PFSK-1 (cell line): ENCODE measurements around the gene PLPP6.

Source experiments
- FOXP2 ChIP-seq: optimal IDR thresholded peaks from 2 replicates; pipeline ENCODE3; 2011; ENCODE audit warnings: borderline replicate concordance, control low read depth, inconsistent platforms; ENCODE audit not compliant: insufficient read depth; ENCODE audit errors: extremely low read length, extremely low read depth
- POLR2AphosphoS5 ChIP-seq: IDR thresholded peaks from 2 replicates; pipeline ENCODE4 v1.6.1; 2012; ENCODE audit warnings: low read depth, mild to moderate bottlenecking, control low read depth, low read length, moderate library complexity
- REST ChIP-seq, 2 experiments: IDR thresholded peaks; 2 replicates each; pipeline versions ENCODE4 v1.6.1 to v1.8.0; 2011 to 2012; ENCODE audit warnings: low read depth in 2 of 2, low read length in 2 of 2, control low read depth in 1 of 2, inconsistent platforms in 1 of 2, mild to moderate bottlenecking in 1 of 2, moderate library complexity in 1 of 2; ENCODE audit not compliant: insufficient read depth in 1 of 2
- SIN3A ChIP-seq: IDR thresholded peaks from 2 replicates; pipeline ENCODE4 v1.6.1; 2012; ENCODE audit warnings: mild to moderate bottlenecking, low read length, moderate library complexity, borderline replicate concordance; ENCODE audit not compliant: insufficient read depth
- TAF1 ChIP-seq: IDR thresholded peaks from 2 replicates; pipeline ENCODE4 v1.6.1; 2012; ENCODE audit warnings: low read length, control low read depth, borderline replicate concordance; ENCODE audit not compliant: insufficient read depth

The PLPP6 gene

DNA sequence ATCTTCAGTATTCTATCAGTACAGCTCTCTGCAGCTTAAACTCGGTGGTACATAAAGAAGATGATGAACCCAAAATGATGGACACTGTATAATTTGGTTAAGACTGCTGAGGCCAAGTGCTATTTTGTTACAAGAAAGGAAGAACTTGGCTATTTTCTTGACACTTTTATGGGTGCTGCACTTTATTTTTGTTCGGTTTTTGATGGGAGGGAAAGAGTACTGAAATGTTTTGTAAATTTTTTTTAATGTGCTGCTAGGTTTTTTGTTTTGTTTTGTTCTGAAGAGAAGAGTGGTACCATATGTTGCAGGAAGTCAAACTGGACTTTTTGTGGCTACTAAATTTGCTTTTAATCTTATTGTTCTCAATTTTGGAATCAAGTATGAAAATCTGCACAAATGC lies 43.9 kb downstream of the PLPP6 start:
- TF ChIP-seq TAF1 (no peak), POLR2AphosphoS5 (no peak), SIN3A (no peak), REST (IDR thresholded peaks at IDR 0.05; ENCODE audit: insufficient read depth in 1 of 2, low read depth in 2 of 2, low read length in 2 of 2) (no peak), FOXP2 (no peak)

- TF ChIP-seq TAF1 (no peak), SIN3A (no peak), REST (IDR thresholded peaks at IDR 0.05; ENCODE audit: insufficient read depth in 1 of 2, low read depth in 2 of 2, low read length in 2 of 2) (no peak), POLR2AphosphoS5 (no peak), FOXP2 (no peak)
These were observed 45.0 kb downstream of the PLPP6 start for GRCh38 chr9:4706971-4707622.

- no peak for TF ChIP-seq SIN3A
- TF ChIP-seq TAF1: no peak
- no peak for TF ChIP-seq REST (IDR thresholded peaks at IDR 0.05; ENCODE audit: insufficient read depth in 1 of 2, low read depth in 2 of 2, low read length in 2 of 2)
- no peak for TF ChIP-seq FOXP2
- TF ChIP-seq POLR2AphosphoS5: no peak
These were observed 47.3 kb downstream of the PLPP6 start for GRCh38 chr9:4709380-4709779.

GRCh38 chr9:4713849-4714248 lies 51.8 kb downstream of the PLPP6 start:
- TF ChIP-seq FOXP2 (no peak), POLR2AphosphoS5 (no peak), TAF1 (no peak), SIN3A (no peak), REST (IDR thresholded peaks at IDR 0.05; ENCODE audit: insufficient read depth in 1 of 2, low read depth in 2 of 2, low read length in 2 of 2) (no peak)
